HG03571 (cell line): ENCODE data around the gene TMEM132C.
"Not testable (repeated sequence)": the region's sequence is repeated elsewhere in the genome, so short reads cannot be mapped to it uniquely, and the experiment has no call there.

ENCODE experiments used
- ATAC-seq: cut with Tn5 transposase; IDR thresholded peaks from one replicate; pipeline ENCODE4 v1.9.1; 2021; ENCODE audit not compliant: unreplicated experiment

TMEM132C gene

GRCh38 chr12:128267131-128267622 lies at the start of gene TMEM132C:
TMEM132C (plus strand) TSS chr12:128267170; CDS start chr12:128267403, 233 bp downstream.
- no peak for ATAC-seq

- no peak for ATAC-seq
Observed at GRCh38 chr12:128224226-128224625, 42.7 kb upstream of the TMEM132C start.

DNA sequence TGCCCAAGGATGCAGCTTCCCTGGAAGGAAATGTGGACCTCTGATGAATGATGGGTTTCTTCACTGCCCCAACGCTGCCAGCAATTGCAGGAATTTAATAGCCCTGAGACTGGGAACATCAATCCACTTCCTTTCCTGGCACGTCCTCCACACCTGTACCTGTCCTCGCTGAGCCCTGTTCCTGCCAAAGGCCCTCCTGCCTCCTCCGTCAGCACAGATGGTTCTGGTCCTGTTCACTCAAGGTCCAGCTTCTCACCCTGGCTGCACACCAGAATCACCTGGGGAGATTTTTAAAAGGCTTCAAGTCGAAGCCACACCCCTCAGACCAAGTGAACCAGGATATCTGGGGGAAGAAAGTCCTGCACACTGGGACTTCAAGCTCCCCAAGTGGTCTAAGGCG lies 38.4 kb upstream of the TMEM132C start:
- ATAC-seq = no peak

GRCh38 chr12:128235635-128236417 lies 31.1 kb upstream of the TMEM132C start:
- ATAC-seq = no peak

- no peak for ATAC-seq
Observed at GRCh38 chr12:128236525-128236924, 30.4 kb upstream of the TMEM132C start.

DNA sequence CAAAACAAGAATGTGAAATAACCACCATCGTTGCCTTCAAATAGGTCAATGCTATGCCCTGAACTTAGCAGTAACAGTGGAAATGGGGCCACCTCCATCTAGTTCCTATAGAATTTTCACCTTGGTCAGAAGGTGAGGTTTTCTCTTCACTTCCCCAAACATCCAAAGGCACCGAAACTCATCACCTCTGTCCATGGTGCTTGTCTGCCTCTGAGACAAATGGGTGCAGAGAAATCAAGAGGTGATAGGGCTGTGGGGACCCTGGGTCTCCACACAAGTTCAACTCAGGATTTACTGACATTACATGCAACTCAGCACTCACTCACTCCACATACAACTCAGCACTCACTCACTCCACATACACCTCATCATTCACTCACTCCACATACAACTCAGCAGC lies 26.2 kb upstream of the TMEM132C start:
- ATAC-seq = no peak

DNA sequence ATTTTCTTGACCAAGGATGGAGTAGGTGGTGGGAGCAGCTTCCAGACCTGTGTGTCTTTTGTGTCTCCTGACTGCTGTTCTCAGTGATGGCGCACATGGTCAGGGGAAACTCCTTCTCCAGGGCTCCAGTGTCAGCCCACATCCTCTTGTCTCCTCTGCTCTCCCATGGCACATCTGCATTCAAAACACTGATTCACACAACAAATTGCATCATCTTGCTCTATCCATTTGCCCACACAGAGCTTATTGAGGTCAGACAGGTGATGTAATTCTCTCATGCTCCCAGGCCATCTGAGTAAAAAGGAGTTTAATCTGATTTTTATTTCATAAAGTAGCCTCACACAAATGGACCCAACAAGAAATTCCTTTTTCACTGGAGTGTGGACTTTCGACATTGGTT lies 21.8 kb upstream of the TMEM132C start:
- ATAC-seq = no peak

- ATAC-seq = no peak
Observed at GRCh38 chr12:128245905-128246304, 21.1 kb upstream of the TMEM132C start.

- no peak for ATAC-seq
Observed at GRCh38 chr12:128250096-128250495, 16.9 kb upstream of the TMEM132C start.

DNA sequence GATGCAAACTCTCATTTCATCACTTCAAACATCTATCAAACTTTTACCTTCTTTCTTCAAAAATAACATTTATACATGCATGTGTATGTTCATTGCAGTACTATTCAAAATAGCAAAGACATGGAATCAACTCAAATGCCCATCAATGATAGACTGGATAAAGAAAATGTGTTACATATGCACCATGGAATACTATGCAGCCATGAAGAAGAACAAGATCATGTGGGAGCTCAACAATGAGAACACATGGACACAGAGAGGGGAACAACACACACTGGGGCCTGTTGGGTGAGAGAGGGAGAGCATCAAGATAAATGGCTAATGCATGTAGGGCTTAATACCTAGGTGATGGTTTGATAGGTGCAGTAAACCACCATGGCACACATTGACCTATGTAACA lies 13.1 kb upstream of the TMEM132C start:
- ATAC-seq = not testable (repeated sequence)

DNA sequence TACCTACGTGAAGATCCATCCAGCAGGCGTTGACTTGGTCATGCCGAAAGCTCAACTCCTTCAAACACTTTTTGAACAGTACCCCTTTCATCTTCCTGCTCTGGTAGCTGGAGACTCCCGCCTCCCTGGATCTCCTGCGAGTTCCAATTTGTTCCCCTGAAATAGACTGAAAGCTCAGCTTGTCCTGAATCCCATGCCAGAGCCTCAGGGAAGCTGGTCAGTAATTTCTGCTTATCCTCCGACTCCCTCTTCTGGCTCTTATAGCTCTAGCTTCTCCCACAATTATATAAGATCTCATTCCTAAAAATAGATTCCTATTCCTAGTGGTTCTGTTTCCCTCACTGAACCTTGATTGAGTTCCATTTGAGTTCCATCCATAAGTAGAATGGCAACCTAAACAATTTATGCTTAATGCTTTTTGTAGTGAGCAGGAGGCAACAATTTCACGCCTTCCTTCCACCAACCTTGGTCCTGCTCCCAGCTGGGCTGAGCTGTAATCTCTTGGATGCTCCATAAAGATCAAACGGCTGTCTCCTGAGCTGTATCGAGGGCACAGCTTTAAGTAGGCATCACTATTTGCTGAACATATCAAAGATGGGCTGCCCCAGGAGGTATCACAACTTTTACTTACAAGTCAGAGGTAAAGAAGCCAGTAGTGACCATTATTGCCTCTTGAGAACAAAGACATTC lies 8.0 kb upstream of the TMEM132C start:
- ATAC-seq = no peak

- ATAC-seq = no peak
Observed at GRCh38 chr12:128259556-128260070, 7.4 kb upstream of the TMEM132C start.

DNA sequence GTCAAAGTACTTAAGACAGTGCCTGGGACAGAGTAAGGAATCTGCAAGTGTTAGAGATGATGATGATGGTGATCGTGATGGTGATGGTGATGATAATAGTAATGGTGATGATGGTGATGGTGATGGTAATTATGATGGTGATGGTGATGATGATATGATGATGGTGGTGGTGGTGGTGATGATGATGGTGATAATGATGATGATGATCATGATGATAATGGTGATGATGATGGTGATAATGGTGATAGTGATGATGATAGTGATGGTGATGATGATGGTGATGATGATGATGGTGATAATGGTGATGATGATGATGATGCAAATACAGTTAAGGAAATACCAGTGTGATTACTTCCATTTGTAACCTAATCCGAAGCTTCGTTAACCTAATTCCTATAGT lies 5.2 kb upstream of the TMEM132C start:
- no peak for ATAC-seq

- no peak for ATAC-seq
Observed at GRCh38 chr12:128265566-128265965, 1.4 kb upstream of the TMEM132C start.

- no peak for ATAC-seq
Observed at GRCh38 chr12:128266086-128266485, 884 bp upstream of the TMEM132C start.

DNA sequence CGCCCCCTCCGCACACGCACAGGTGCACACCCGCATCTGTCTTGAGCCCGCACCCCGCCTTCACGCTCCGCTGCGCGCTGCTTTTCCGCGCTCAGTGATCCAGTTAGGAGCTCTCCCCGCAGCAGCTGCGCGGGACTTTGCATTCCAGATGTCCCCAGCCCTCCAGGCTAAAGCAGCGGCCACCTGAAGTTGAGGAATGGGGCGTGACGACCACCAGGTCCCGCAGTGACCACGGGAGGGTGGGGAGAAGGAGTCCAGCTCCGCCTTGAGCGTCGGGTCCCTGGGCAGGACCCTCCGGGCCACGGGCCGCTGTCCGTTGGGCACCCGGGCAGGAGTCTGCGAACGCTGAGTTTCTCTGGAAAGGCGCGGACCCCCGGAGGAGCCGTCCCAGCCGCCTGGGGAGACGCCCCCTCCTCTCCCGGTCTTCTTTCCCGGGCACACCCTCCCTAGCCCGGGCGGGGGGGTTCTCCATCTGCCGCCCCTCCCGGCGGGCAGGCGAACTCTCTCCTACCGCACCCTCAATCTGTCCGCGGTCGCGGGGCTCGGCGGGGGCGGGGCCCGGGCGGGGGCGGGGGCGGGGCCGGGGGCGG lies 334 bp upstream of the TMEM132C start:
- ATAC-seq = no peak

GRCh38 chr12:128267651-128268378 lies 845 bp downstream of the TMEM132C start:
- no peak for ATAC-seq

DNA sequence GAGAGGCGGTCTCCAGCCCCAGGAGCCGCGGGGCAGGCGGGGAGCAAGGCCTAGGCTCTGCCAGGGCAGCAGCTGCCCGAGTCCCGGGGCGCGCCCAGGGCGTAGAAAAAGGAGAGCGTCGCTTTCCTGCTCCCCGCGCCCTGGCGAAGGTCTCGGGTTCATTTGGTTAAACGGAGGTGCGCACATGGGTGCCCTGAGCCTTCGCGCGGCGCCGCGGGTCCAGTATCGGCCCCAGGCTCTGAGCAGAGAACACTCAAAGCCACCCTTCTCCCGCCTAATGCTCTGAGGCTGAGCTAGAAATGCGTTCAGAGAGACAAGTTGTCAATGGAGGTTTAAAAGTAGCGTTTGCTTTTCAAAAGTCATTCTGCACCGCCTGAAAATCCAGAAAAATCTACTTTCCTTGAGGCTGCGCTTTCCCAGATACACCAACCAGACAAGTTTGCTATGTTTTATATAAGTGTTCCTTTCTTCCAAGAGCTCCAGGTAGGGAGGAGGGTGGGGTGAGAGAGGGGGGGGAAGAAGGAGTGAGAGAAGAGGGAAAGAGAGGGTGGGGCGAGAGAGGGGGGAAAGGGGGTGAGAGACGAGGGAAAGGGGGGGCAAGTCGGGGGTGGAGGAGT lies 1.5 kb downstream of the TMEM132C start:
- no peak for ATAC-seq

- no peak for ATAC-seq
Observed at GRCh38 chr12:128269181-128269591, 2.2 kb downstream of the TMEM132C start.

- ATAC-seq = no peak
Observed at GRCh38 chr12:128276471-128276870, 9.5 kb downstream of the TMEM132C start.

DNA sequence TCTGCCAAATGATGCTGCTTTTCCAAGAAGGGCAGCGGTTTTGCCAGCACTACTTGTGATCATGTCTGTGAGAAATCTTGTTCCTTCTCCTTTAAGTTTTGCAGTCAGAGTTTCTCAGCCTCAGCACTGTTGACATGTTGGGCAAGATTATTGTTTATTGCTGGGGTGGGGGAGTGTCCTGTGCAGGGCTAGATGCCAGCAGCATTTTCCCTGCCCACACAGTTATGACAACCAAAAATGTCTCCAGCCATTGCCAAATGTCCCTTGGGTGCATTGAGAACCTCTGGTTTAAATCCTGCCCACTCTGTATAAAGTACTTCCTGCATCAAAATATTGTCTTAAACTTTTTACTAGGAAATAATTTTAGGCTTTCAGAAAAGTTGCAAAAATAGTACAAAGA lies 20.0 kb downstream of the TMEM132C start:
- no peak for ATAC-seq
